HG02884 (cell line): ENCODE data around the gene RFPL3.
"Not testable (repeated sequence)": the region's sequence is repeated elsewhere in the genome, so short reads cannot be mapped to it uniquely, and the experiment has no call there.

Source experiments
- ATAC-seq: cut with Tn5 transposase; IDR thresholded peaks from one replicate; pipeline ENCODE4 v1.9.1; 2021; ENCODE audit warnings: mild to moderate bottlenecking, moderate library complexity; ENCODE audit not compliant: unreplicated experiment

RFPL3 gene

GRCh38 chr22:32357567-32357966 is at the start of gene RFPL3:
RFPL3 (plus strand) TSS chr22:32357867; CDS start chr22:32358072, 205 bp downstream.
- ATAC-seq: not testable (repeated sequence)

GRCh38 chr22:32308191-32308590 is 49.5 kb upstream of the RFPL3 start:
- ATAC-seq: no peak

GRCh38 chr22:32308934-32309333 is 48.7 kb upstream of the RFPL3 start:
- ATAC-seq: no peak

GRCh38 chr22:32309585-32310251 is 47.9 kb upstream of the RFPL3 start:
- no peak for ATAC-seq

GRCh38 chr22:32310777-32311176 is 46.9 kb upstream of the RFPL3 start:
- no peak for ATAC-seq

- no peak for ATAC-seq
Measured at GRCh38 chr22:32311551-32312071, 46.1 kb upstream of the RFPL3 start.

- no peak for ATAC-seq
Measured at GRCh38 chr22:32312748-32313147, 44.9 kb upstream of the RFPL3 start.

- no peak for ATAC-seq
Measured at GRCh38 chr22:32313532-32313931, 44.1 kb upstream of the RFPL3 start.

- ATAC-seq: no peak
Measured at GRCh38 chr22:32317524-32317923, 40.1 kb upstream of the RFPL3 start.

GRCh38 chr22:32318361-32318760 is 39.3 kb upstream of the RFPL3 start:
- ATAC-seq: no peak

- no peak for ATAC-seq
Measured at GRCh38 chr22:32319861-32320406, 37.7 kb upstream of the RFPL3 start.

GRCh38 chr22:32322986-32323385 is 34.7 kb upstream of the RFPL3 start:
- ATAC-seq: no peak

GRCh38 chr22:32323513-32324164 is 34.0 kb upstream of the RFPL3 start:
- ATAC-seq: no peak

- ATAC-seq: no peak
Measured at GRCh38 chr22:32324505-32325415, 32.9 kb upstream of the RFPL3 start.

GRCh38 chr22:32325416-32325801 is 32.3 kb upstream of the RFPL3 start:
- no peak for ATAC-seq

GRCh38 chr22:32325811-32326237 is 31.8 kb upstream of the RFPL3 start:
- ATAC-seq: no peak

GRCh38 chr22:32326647-32327046 is 31.0 kb upstream of the RFPL3 start:
- ATAC-seq: no peak

GRCh38 chr22:32327066-32327465 is 30.6 kb upstream of the RFPL3 start:
- no peak for ATAC-seq

- no peak for ATAC-seq
Measured at GRCh38 chr22:32327596-32328171, 30.0 kb upstream of the RFPL3 start.

GRCh38 chr22:32328306-32329201 is 29.1 kb upstream of the RFPL3 start:
- no peak for ATAC-seq
